ENCODE data around the gene GNG5. TPM values are rescaled to one million over a fixed set of nuclear protein-coding genes. Genes with fewer than 3 reads are reported as not detected.

GNG5 gene
- total and polyA plus RNA-seq, 2 donors (not counting 1 experiment from before 2014, with no cell fraction given): 35.4 to 41.6 TPM

GRCh38 chr1:84462118-84462517 is 44.3 kb downstream of the GNG5 start:
- CTCF ChIA-PET: no interaction called here
- no peak for ATAC-seq (ENCODE audit: low read depth)

GRCh38 chr1:84452436-84452835 is 53.9 kb downstream of the GNG5 start:
- H3K27me3 ChIP-seq (replicated peaks in 1 of 4; ENCODE audit: control extremely low read depth in 1 of 4, control insufficient read depth in 3 of 4, insufficient read depth in 4 of 4, low read length in 3 of 4): peaks cover 0 to 8% (median 1%) of the 10 kb centered on the region in 4 experiments
- Mint-ChIP-seq H3K9me3 (ENCODE audit: insufficient read depth) (no peaks in the 10 kb centered on the region), H3K27me3 (peaks cover 30% of the 10 kb centered on the region), H3K4me1 (no peaks in the 10 kb centered on the region), H3K27ac (no peak overlapping the region), H3K4me3 (no peak overlapping the region)
- ChIA-PET POLR2A (no interaction called here), CTCF (no interaction called here)
- H3K36me3 ChIP-seq (replicated peaks in 1 of 2; ENCODE audit: control extremely low read depth in 1 of 2, control insufficient read depth in 1 of 2, extremely low read depth in 1 of 2, insufficient read depth in 2 of 2, low read length in 1 of 2): no peaks in the 10 kb centered on the region
- no peak overlapping the region for H2AFZ ChIP-seq (ENCODE audit: insufficient read depth, low read depth, low read length, poor library complexity, severe bottlenecking)
- ATAC-seq (ENCODE audit: low read depth) (no peak), DNase-seq (no peak)
- H3K79me2 ChIP-seq (ENCODE audit: control insufficient read depth, insufficient read depth, low read length): no peaks in the 10 kb centered on the region
- WGBS (ENCODE audit: insufficient coverage): no CpG with 5 or more reads among the region's 3 CpGs
- intact Hi-C loops (cut with micrococcal nuclease): no loop called here
- no peak overlapping the region for H3K9ac ChIP-seq (ENCODE audit: low read length)
- no peaks in the 10 kb centered on the region for H3K4me1 ChIP-seq (ENCODE audit: control insufficient read depth in 2 of 2, insufficient read depth in 2 of 2, low read length in 2 of 2)
- no peak overlapping the region for H3K4me3 ChIP-seq (ENCODE audit: control extremely low read depth in 1 of 5, extremely low read depth in 1 of 5, insufficient read depth in 1 of 5, low read depth in 2 of 5, low read length in 4 of 5)
- H3K9me3 ChIP-seq (ENCODE audit: control extremely low read depth in 1 of 3, control insufficient read depth in 2 of 3, insufficient read depth in 1 of 3, low read length in 2 of 3): no peaks in the 10 kb centered on the region
- H4K20me1 ChIP-seq (ENCODE audit: control insufficient read depth, insufficient read depth, low read length, poor library complexity, severe bottlenecking): no peaks in the 10 kb centered on the region
- no peak overlapping the region for H3K4me2 ChIP-seq (replicated peaks; ENCODE audit: low read depth, low read length, poor library complexity, severe bottlenecking)
- no peak for TF ChIP-seq CTCF (IDR thresholded peaks at IDR 0.05)
- TF ChIP-seq EZH2 (IDR thresholded peaks at IDR 0.05; ENCODE audit: borderline replicate concordance, insufficient read depth, low read depth, low read length, poor library complexity, severe bottlenecking): no peak
- H3K27ac ChIP-seq (ENCODE audit: low read length in 2 of 2): no peak overlapping the region

More at GRCh38 chr1:84462118-84462517, 44.3 kb downstream of the GNG5 start:
- H4K20me1 ChIP-seq (ENCODE audit: control insufficient read depth, insufficient read depth, low read length, poor library complexity, severe bottlenecking): no peaks in the 10 kb centered on the region
- Mint-ChIP-seq H3K4me1 (no peaks in the 10 kb centered on the region), H3K9me3 (ENCODE audit: insufficient read depth) (no peaks in the 10 kb centered on the region), H3K27ac (no peak overlapping the region), H3K27me3 (peaks cover 52% of the 10 kb centered on the region), H3K4me3 (no peak overlapping the region)
- H3K9me3 ChIP-seq (ENCODE audit: control extremely low read depth in 1 of 3, control insufficient read depth in 2 of 3, insufficient read depth in 1 of 3, low read length in 2 of 3): peaks cover 0 to 1% (median 0%) of the 10 kb centered on the region in 3 donors
- no peak for DNase-seq
- no peak overlapping the region for H3K9ac ChIP-seq (ENCODE audit: low read length)
- intact Hi-C loops (cut with micrococcal nuclease): no loop called here
- no peak overlapping the region for H2AFZ ChIP-seq (ENCODE audit: insufficient read depth, low read depth, low read length, poor library complexity, severe bottlenecking)
- H3K27me3 ChIP-seq (replicated peaks in 1 of 4; ENCODE audit: control extremely low read depth in 1 of 4, control insufficient read depth in 3 of 4, insufficient read depth in 4 of 4, low read length in 3 of 4): peaks cover 0 to 4% (median 3%) of the 10 kb centered on the region in 4 experiments
- no peak for TF ChIP-seq CTCF (IDR thresholded peaks at IDR 0.05)
- no peak for TF ChIP-seq EZH2 (IDR thresholded peaks at IDR 0.05; ENCODE audit: borderline replicate concordance, insufficient read depth, low read depth, low read length, poor library complexity, severe bottlenecking)
- no peaks in the 10 kb centered on the region for H3K79me2 ChIP-seq (ENCODE audit: control insufficient read depth, insufficient read depth, low read length)
- POLR2A ChIA-PET: no interaction called here
- H3K4me1 ChIP-seq (ENCODE audit: control insufficient read depth in 2 of 2, insufficient read depth in 2 of 2, low read length in 2 of 2): no peaks in the 10 kb centered on the region
- H3K4me2 ChIP-seq (replicated peaks; ENCODE audit: low read depth, low read length, poor library complexity, severe bottlenecking): no peak overlapping the region
- H3K4me3 ChIP-seq (ENCODE audit: control extremely low read depth in 1 of 5, extremely low read depth in 1 of 5, insufficient read depth in 1 of 5, low read depth in 2 of 5, low read length in 4 of 5): no peak overlapping the region
- no peak overlapping the region for H3K27ac ChIP-seq (ENCODE audit: low read length in 2 of 2)
- H3K36me3 ChIP-seq (replicated peaks in 1 of 2; ENCODE audit: control extremely low read depth in 1 of 2, control insufficient read depth in 1 of 2, extremely low read depth in 1 of 2, insufficient read depth in 2 of 2, low read length in 1 of 2): no peaks in the 10 kb centered on the region
- no CpG with 5 or more reads among the region's 1 CpG for WGBS (ENCODE audit: insufficient coverage)

Data from B cell (primary cell).